CMK (cell line): ENCODE data around the gene MPST.

Experiments
- DNase-seq: peaks from one replicate; pipeline ENCODE4 v3.0.0-alpha.2; 2010; ENCODE audit warnings: low read depth

MPST gene

GRCh38 chr22:37079158-37079557 is 59.6 kb downstream of the MPST start:
- DNase-seq, result no peak
